ENCODE data around the gene RAPGEF6. TPM values are rescaled to one million over a fixed set of nuclear protein-coding genes. Genes with fewer than 3 reads are reported as not detected.

The RAPGEF6 gene
- total and polyA plus RNA-seq, 2 of the 4 experiments (the other 2 are of a cell fraction), result 5.8 to 18.8 TPM

- no peak overlapping the region for H2AK9ac ChIP-seq (replicated peaks; ENCODE audit: low read depth, low read length, poor library complexity)
- ChIA-PET POLR2A (ENCODE audit: unreplicated experiment) (no interaction called here), CTCF (interaction anchor here (0.6 kb wide), 1 partner anchor 845 kb away, joined by 3 read pairs; no protein-coding TSS in a partner anchor)
- peaks cover 4% of the 10 kb centered on the region for H3K4me1 ChIP-seq (ENCODE audit: control insufficient read depth, insufficient read depth, low read length)
- no peak overlapping the region for H4K91ac ChIP-seq (ENCODE audit: insufficient read depth, low read depth, low read length)
- H3K23ac ChIP-seq (ENCODE audit: low read depth, low read length), result no peak overlapping the region
- no peak overlapping the region for H3K18ac ChIP-seq (ENCODE audit: low read depth, low read length)
- BruUV-seq (replicated peaks), result no TSS peak
- DNase-seq (no peak), ATAC-seq (ENCODE audit: low read depth) (no peak)
- H2AFZ ChIP-seq (replicated peaks; ENCODE audit: low read length, poor library complexity), result no peak overlapping the region
- H4K8ac ChIP-seq (ENCODE audit: low read depth in 2 of 2, low read length in 2 of 2), result no peak overlapping the region
- H3K56ac ChIP-seq (ENCODE audit: extremely low read depth, insufficient read depth, low read length), result no peak overlapping the region
- H3K9ac ChIP-seq (ENCODE audit: low read depth, low read length), result no peak overlapping the region
- H3K9me3 ChIP-seq (ENCODE audit: control insufficient read depth, insufficient read depth, low read length), result no peaks in the 10 kb centered on the region
- dilution Hi-C loops (cut with HindIII; ENCODE audit: low sequenced_read_pairs, unreplicated experiment), result no loop called here
- H3K27me3 ChIP-seq (ENCODE audit: control insufficient read depth, insufficient read depth, low read length), result no peaks in the 10 kb centered on the region
- no CpG with 5 or more reads among the region's 8 CpGs for WGBS, 2 experiments (ENCODE audit: extremely low coverage in 2 of 2, insufficient read length in 1 of 2)
- H3K27ac ChIP-seq (ENCODE audit: insufficient read depth, low read length), result no peak overlapping the region
- 0 out of 2 replicates have a peak overlapping the region, but pooled peaks have one; percentile 16 for H4K5ac ChIP-seq (ENCODE audit: low read depth, low read length)
- H2BK120ac ChIP-seq (ENCODE audit: low read depth, low read length), result no peak overlapping the region
- H2BK15ac ChIP-seq (ENCODE audit: low read depth, low read length), result no peak overlapping the region
- H3K79me1 ChIP-seq (ENCODE audit: low read depth in 1 of 2, low read length in 2 of 2), result peaks cover 20 to 23% of the 10 kb centered on the region in 2 experiments; a peak in 3 of 4 replicates
- H3K4me3 ChIP-seq (ENCODE audit: insufficient read depth, low read depth, low read length), result no peak overlapping the region
- H2BK20ac ChIP-seq (ENCODE audit: low read depth, low read length), result no peak overlapping the region
- no peak overlapping the region for H2AK5ac ChIP-seq (ENCODE audit: low read depth, low read length)
- no peak overlapping the region for H3K4ac ChIP-seq (ENCODE audit: low read depth, low read length)
- in situ Hi-C loops (cut with MboI; ENCODE audit: low sequenced_read_pairs), result no loop called here
- no peak overlapping the region for H2BK5ac ChIP-seq (ENCODE audit: low read depth, low read length, poor library complexity, severe bottlenecking)
- intact Hi-C loops (cut with micrococcal nuclease), result no loop called here
- no peaks in the 10 kb centered on the region for H3K9me1 ChIP-seq (ENCODE audit: insufficient read depth, low read length)
- peaks cover 2% of the 10 kb centered on the region; the same call in 1 of the 2 replicates for H3K36me3 ChIP-seq (ENCODE audit: control insufficient read depth, insufficient read depth, low read length)
- H4K20me1 ChIP-seq (ENCODE audit: insufficient read depth, low read length), result no peaks in the 10 kb centered on the region
- H3K4me2 ChIP-seq (ENCODE audit: low read depth, low read length), result no peak overlapping the region
- H3K14ac ChIP-seq (replicated peaks; ENCODE audit: low read depth, low read length), result no peak overlapping the region
- no peak for TF ChIP-seq CTCF (conservative IDR thresholded peaks at IDR 0.05; ENCODE audit: low read depth, low read length)
- no peak for TF ChIP-seq RCOR1 (IDR thresholded peaks at IDR 0.05; ENCODE audit: insufficient replicate concordance, low read length)
- TF ChIP-seq POLR2A (IDR thresholded peaks at IDR 0.05; ENCODE audit: low read depth, low read length), result no peak
- no peak for TF ChIP-seq RFX5 (IDR thresholded peaks at IDR 0.05; ENCODE audit: low read depth, low read length)
- no peak for TF ChIP-seq CEBPB (IDR thresholded peaks at IDR 0.05; ENCODE audit: low read depth, low read length)
- TF ChIP-seq SMC3 (IDR thresholded peaks at IDR 0.05; ENCODE audit: low read depth, low read length), result no peak
- no peak for TF ChIP-seq BHLHE40 (IDR thresholded peaks at IDR 0.05; ENCODE audit: low read depth, low read length)
- no peak for TF ChIP-seq USF2 (IDR thresholded peaks at IDR 0.05; ENCODE audit: low read depth, low read length)
- no peak for TF ChIP-seq CHD1 (IDR thresholded peaks at IDR 0.05; ENCODE audit: low read depth, low read length)
- no peak for TF ChIP-seq MAZ (IDR thresholded peaks at IDR 0.05; ENCODE audit: borderline replicate concordance, low read depth, low read length)
- TF ChIP-seq MAFK (IDR thresholded peaks at IDR 0.05; ENCODE audit: low read depth, low read length), result no peak
- no peak for TF ChIP-seq ELK1 (IDR thresholded peaks at IDR 0.05; ENCODE audit: borderline replicate concordance, low read depth, low read length)
- no peak for TF ChIP-seq RAD21 (IDR thresholded peaks at IDR 0.05; ENCODE audit: low read length)
- no peak for TF ChIP-seq MXI1 (IDR thresholded peaks at IDR 0.05; ENCODE audit: borderline replicate concordance, low read depth, low read length)
Measured at GRCh38 chr5:131595088-131596033, 39.7 kb downstream of the RAPGEF6 start.

Data from IMR-90 (cell line).